ENCODE measurements around the gene CIAO2B. TPM values are rescaled to one million over a fixed set of nuclear protein-coding genes. Genes with fewer than 3 reads are reported as not detected.
"Not testable (repeated sequence)": the region's sequence is repeated elsewhere in the genome, so short reads cannot be mapped to it uniquely, and the experiment has no call there.

The CIAO2B gene
- polyA plus RNA-seq, 1 experiment: 171 TPM

- H3K4me3 ChIP-seq (ENCODE audit: low read depth, low read length): no peak overlapping the region
- H3K27me3 ChIP-seq (ENCODE audit: control insufficient read depth, insufficient read depth, low read length): peaks cover 12% of the 10 kb centered on the region
- DNase-seq (ENCODE audit: low read depth): no peak
- no peaks in the 10 kb centered on the region for H3K36me3 ChIP-seq (ENCODE audit: control insufficient read depth, insufficient read depth, low read length)
- ChIA-PET POLR2A (no interaction called here), CTCF (interaction anchor here (0.6 to 4.6 kb wide), 9 partner anchors 13 to 318 kb away, joined by 3 to 50 read pairs (median 3); no protein-coding TSS in a partner anchor)
- TF ChIP-seq CTCF (IDR thresholded peaks at IDR 0.05; ENCODE audit: insufficient read depth, low read depth, low read length): no peak
These were observed 26.1 kb upstream of the CIAO2B start for GRCh38 chr16:66960270-66960669.

- no peak for DNase-seq (ENCODE audit: low read depth)
- peaks cover 9% of the 10 kb centered on the region for H3K27me3 ChIP-seq (ENCODE audit: control insufficient read depth, insufficient read depth, low read length)
- POLR2A ChIA-PET: no interaction called here
- H3K36me3 ChIP-seq (ENCODE audit: control insufficient read depth, insufficient read depth, low read length): no peaks in the 10 kb centered on the region
- CTCF ChIA-PET: interaction anchor here (0.6 to 4.6 kb wide), 9 partner anchors 13 to 318 kb away, joined by 3 to 50 read pairs (median 4); no protein-coding TSS in a partner anchor
- no peak for TF ChIP-seq CTCF (IDR thresholded peaks at IDR 0.05; ENCODE audit: insufficient read depth, low read depth, low read length)
- no peak overlapping the region for H3K4me3 ChIP-seq (ENCODE audit: low read depth, low read length)
These were observed 25.5 kb upstream of the CIAO2B start for GRCh38 chr16:66959704-66960161.

GRCh38 chr16:66958857-66959703 is 24.9 kb upstream of the CIAO2B start:
- ChIA-PET CTCF (interaction anchor here (0.8 to 4.6 kb wide), 7 partner anchors 14 to 226 kb away, joined by 3 to 50 read pairs (median 9); no protein-coding TSS in a partner anchor), POLR2A (no interaction called here)
- Histone ChIP-seq H3K36me3 (ENCODE audit: control insufficient read depth, insufficient read depth, low read length) (no peaks in the 10 kb centered on the region), H3K4me3 (ENCODE audit: low read depth, low read length) (no peak overlapping the region), H3K27me3 (ENCODE audit: control insufficient read depth, insufficient read depth, low read length) (peaks cover 3% of the 10 kb centered on the region; the same call in 1 of the 2 replicates)
- DNase-seq (ENCODE audit: low read depth): no peak
- no peak for TF ChIP-seq CTCF (IDR thresholded peaks at IDR 0.05; ENCODE audit: insufficient read depth, low read depth, low read length)

GRCh38 chr16:66956154-66956457 is 21.9 kb upstream of the CIAO2B start:
- H3K36me3 ChIP-seq (ENCODE audit: control insufficient read depth, insufficient read depth, low read length); H3K4me3 ChIP-seq (ENCODE audit: low read depth, low read length); DNase-seq (ENCODE audit: low read depth); H3K27me3 ChIP-seq (ENCODE audit: control insufficient read depth, insufficient read depth, low read length); POLR2A ChIA-PET: not testable (repeated sequence)
- CTCF ChIA-PET: interaction anchor here (0.8 to 3.9 kb wide), 5 partner anchors 8 to 229 kb away, joined by 3 to 26 read pairs (median 4); no protein-coding TSS in a partner anchor

- POLR2A ChIA-PET; H3K27me3 ChIP-seq (ENCODE audit: control insufficient read depth, insufficient read depth, low read length); H3K4me3 ChIP-seq (ENCODE audit: low read depth, low read length); H3K36me3 ChIP-seq (ENCODE audit: control insufficient read depth, insufficient read depth, low read length); DNase-seq (ENCODE audit: low read depth): not testable (repeated sequence)
- CTCF ChIA-PET: interaction anchor here (0.8 to 3.9 kb wide), 5 partner anchors 9 to 230 kb away, joined by 3 to 26 read pairs (median 4); no protein-coding TSS in a partner anchor
These were observed 21.4 kb upstream of the CIAO2B start for GRCh38 chr16:66955363-66956153.
